Large intestine (tissue), 3 donors: ENCODE results near the gene SLC6A13. TPM values are rescaled to one million over a fixed set of nuclear protein-coding genes. Genes with fewer than 3 reads are reported as not detected.

ENCODE experiments used
- DNase-seq, 2 donors: peaks; one replicate each; pipeline versions ENCODE4 v3.0.0 to v3.0.0-alpha.2; 2013
- H3K27ac ChIP-seq: one replicate; pipeline ENCODE4 v1.5.1; 2013; ENCODE audit warnings: low read length
- H3K27me3 ChIP-seq: 2 replicates; pipeline ENCODE4 v1.6.1; 2013; ENCODE audit warnings: low read length; ENCODE audit not compliant: control insufficient read depth, insufficient read depth
- H3K36me3 ChIP-seq: 2 replicates; pipeline ENCODE4 v1.6.1; 2013; ENCODE audit warnings: low read length; ENCODE audit not compliant: control insufficient read depth, insufficient read depth
- H3K4me1 ChIP-seq: one replicate; pipeline ENCODE4 v1.6.1; 2013; ENCODE audit warnings: low read length; ENCODE audit not compliant: control insufficient read depth, insufficient read depth
- H3K4me3 ChIP-seq: one replicate; pipeline ENCODE4 v1.5.1; 2013; ENCODE audit warnings: low read length
- H3K9me3 ChIP-seq: one replicate; pipeline ENCODE4 v1.6.1; 2013; ENCODE audit warnings: mild to moderate bottlenecking, low read depth, low read length, moderate library complexity; ENCODE audit not compliant: control insufficient read depth
- WGBS: methylation state at CpG from one replicate; pipeline ENCODE4 v1.1.5; 2013; ENCODE audit warnings: low lambda C conversion rate; ENCODE audit not compliant: insufficient coverage; 5-methylcytosine and 5-hydroxymethylcytosine counted together
- polyA plus RNA-seq: library from polyadenylated mRNA; unstranded; fragments of 120-200 nt; gene quantifications from one replicate; pipeline ENCODE4 v1.2.1, GENCODE V29; 2013

The SLC6A13 gene
- polyA plus RNA-seq, 1 donor: 0.28 TPM

DNA sequence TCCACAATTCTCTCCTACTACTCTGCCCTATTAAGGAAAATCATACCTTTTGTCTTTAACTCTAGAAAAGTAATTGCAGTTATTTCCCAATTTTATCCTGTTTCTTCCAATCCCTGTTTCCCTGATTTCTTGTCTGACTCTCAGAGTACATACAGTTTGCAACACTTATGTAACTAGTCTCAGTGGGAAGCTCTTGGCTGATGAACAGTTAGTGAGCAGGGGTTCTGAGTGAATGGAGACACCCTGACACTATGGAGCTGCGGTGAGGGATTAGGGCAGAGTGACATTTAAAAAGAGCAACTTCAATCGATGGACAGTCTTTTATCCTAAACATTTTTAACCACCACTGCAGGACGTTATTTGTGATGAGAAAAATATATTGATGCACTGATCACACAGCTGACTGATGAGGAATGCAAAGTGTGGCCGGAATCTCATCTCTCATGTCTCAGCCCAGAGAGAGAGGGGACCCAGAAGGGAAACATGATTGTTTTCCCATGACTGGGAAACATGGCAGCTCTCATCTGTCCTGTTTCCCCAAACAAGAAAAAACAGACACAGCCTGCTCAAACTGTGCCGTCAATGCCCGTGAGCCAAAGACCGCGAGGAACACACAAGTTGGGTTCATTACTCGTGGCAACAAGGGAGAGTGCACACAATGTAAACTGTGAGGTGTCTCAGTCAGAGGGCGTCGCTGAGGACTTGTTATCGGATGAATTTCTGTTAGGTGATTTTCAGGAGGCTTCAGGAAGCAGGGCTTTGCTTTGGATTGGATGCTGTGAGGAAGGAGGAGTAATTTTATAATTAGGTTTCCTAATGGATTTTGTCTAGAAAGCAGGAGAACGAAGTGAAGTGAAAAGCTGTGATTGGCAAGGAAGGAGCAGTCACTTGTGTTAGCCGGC is 5.2 kb upstream of the SLC6A13 start:
- H3K27me3 ChIP-seq: peaks cover 24% of the 10 kb centered on the region

GRCh38 chr12:265096-265495 is 2.5 kb upstream of the SLC6A13 start:
- H3K27ac ChIP-seq: no peak overlapping the region
- no peaks in the 10 kb centered on the region for H3K36me3 ChIP-seq
- no peak overlapping the region for H3K4me3 ChIP-seq
- 100% methylated on average over 2 of the region's 3 CpGs for WGBS
- H3K4me1 ChIP-seq: no peaks in the 10 kb centered on the region
- peaks cover 36% of the 10 kb centered on the region for H3K27me3 ChIP-seq
- H3K9me3 ChIP-seq: no peaks in the 10 kb centered on the region
- no peak for DNase-seq

More for the DNA sequence above, 5.2 kb upstream of the SLC6A13 start:
- Histone ChIP-seq H3K27ac (no peak overlapping the region), H3K4me3 (no peak overlapping the region), H3K4me1 (no peaks in the 10 kb centered on the region), H3K36me3 (no peaks in the 10 kb centered on the region), H3K9me3 (no peaks in the 10 kb centered on the region)
- 60% methylated on average over 1 of the region's 14 CpGs for WGBS
- DNase-seq: no peak

DNA sequence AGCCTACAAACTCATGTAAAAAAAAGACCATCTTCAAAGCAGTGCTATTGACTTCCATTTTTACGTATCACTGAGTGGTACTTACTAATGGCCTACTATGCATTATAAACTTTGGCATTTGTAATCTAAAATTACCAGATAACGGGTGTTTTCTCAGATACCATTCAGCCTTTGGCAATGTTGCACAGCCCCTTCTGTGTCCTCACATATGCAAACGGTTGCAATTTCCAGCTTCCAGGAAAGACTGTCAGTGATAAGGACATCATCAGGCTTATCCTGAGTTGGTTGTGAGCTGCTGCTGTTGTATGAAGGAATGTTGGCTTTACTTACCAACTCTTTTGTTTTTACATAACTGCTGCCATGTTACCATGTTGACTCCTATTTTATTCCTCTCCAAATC is 1.6 kb upstream of the SLC6A13 start:
- Histone ChIP-seq H3K9me3 (no peaks in the 10 kb centered on the region), H3K4me3 (no peak overlapping the region), H3K27me3 (peaks cover 41% of the 10 kb centered on the region), H3K27ac (no peak overlapping the region), H3K4me1 (no peaks in the 10 kb centered on the region), H3K36me3 (no peaks in the 10 kb centered on the region)
- peak in 1 of 2 donors; percentile 26 for DNase-seq
- WGBS: no CpG with 5 or more reads among the region's 3 CpGs

DNA sequence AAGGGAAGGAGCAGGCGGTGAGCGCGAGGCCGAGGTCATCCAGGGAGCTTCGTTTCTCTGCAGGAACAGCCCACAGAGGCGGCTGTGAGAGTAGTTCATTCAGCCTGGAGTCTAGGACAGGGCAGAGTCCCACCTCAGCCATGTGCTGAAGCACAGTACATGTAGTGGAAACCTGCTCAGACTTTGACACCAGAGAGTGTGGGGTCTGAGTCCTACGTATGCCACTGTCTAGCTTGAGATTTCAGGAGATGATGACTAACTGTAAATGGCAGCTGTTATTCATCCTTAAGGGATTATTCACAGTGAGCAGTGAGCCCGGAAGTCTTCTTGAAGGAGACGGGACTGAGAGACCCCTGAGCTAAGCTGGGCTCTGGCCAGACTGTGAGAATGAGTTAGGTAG is 938 bp upstream of the SLC6A13 start:
- Histone ChIP-seq H3K27ac (no peak overlapping the region), H3K4me1 (no peaks in the 10 kb centered on the region), H3K9me3 (no peaks in the 10 kb centered on the region), H3K27me3 (peaks cover 41% of the 10 kb centered on the region), H3K4me3 (no peak overlapping the region), H3K36me3 (no peaks in the 10 kb centered on the region)
- no CpG with 5 or more reads among the region's 9 CpGs for WGBS
- DNase-seq: peak in 1 of 2 donors; percentile 10

DNA sequence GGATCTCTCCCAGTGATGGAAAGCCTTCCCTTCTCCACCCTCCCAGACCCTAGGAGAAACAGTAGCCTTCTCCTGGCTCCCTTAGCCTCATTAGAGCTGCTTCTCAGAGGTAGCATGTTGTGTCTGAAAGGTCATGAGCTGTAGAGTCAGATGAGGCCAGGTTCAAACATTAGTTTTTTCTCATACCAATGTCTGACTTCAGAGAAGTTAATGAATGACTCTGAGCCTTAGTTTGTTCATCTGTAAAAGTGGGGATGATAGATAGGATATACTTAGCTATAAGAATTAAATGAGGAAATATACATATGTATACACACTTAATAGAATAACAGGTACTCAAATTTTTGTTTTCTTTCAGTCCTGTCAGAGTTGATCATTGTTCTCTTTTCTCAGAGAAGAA is 523 bp downstream of the SLC6A13 start:
- Histone ChIP-seq H3K27ac (no peak overlapping the region), H3K9me3 (no peaks in the 10 kb centered on the region), H3K4me3 (no peak overlapping the region), H3K27me3 (peaks cover 33% of the 10 kb centered on the region), H3K4me1 (no peaks in the 10 kb centered on the region), H3K36me3 (no peaks in the 10 kb centered on the region)
- no peak for DNase-seq

GRCh38 chr12:257521-258321 is 4.9 kb downstream of the SLC6A13 start:
- Histone ChIP-seq H3K4me3 (no peak overlapping the region), H3K27me3 (peaks cover 21% of the 10 kb centered on the region), H3K36me3 (no peaks in the 10 kb centered on the region), H3K27ac (no peak overlapping the region), H3K9me3 (no peaks in the 10 kb centered on the region), H3K4me1 (peaks cover 2% of the 10 kb centered on the region)
- DNase-seq: no peak
- WGBS: no CpG with 5 or more reads among the region's 14 CpGs

- peaks cover 5% of the 10 kb centered on the region for H3K4me1 ChIP-seq
- no peak for DNase-seq
- no peaks in the 10 kb centered on the region for H3K36me3 ChIP-seq
- H3K27me3 ChIP-seq: peaks cover 15% of the 10 kb centered on the region
- H3K4me3 ChIP-seq: no peak overlapping the region
- no peak overlapping the region for H3K27ac ChIP-seq
- H3K9me3 ChIP-seq: no peaks in the 10 kb centered on the region
- no CpG with 5 or more reads among the region's 3 CpGs for WGBS
These were observed 5.7 kb downstream of the SLC6A13 start for GRCh38 chr12:256958-257357.

DNA sequence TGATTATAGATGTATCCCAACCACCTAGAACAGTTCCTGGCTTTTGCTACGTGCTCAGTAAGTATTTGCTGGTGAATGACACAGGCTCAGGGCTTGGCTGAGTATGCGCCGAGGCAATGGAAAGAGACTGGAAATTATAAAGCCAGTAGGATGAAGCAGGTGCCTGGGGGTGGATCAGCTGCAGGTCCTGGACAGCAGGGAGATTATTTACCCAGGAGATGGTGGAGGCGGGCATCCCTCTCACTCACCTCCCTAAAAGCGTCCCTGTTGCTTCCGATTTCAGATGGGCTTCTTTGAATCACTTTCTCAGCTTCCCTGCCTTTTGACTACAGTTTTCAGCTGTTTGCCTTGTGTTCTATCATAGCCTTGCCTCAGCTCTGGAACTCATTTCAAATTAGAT is 6.4 kb downstream of the SLC6A13 start:
- Histone ChIP-seq H3K27me3 (peaks cover 10% of the 10 kb centered on the region), H3K27ac (no peak overlapping the region), H3K4me1 (peaks cover 5% of the 10 kb centered on the region), H3K9me3 (no peaks in the 10 kb centered on the region), H3K36me3 (no peaks in the 10 kb centered on the region), H3K4me3 (no peak overlapping the region)
- DNase-seq: no peak
- WGBS: 91% methylated on average over 6 of the region's 6 CpGs

GRCh38 chr12:254912-255311 is 7.7 kb downstream of the SLC6A13 start:
- Histone ChIP-seq H3K4me3 (no peak overlapping the region), H3K27ac (no peak overlapping the region), H3K27me3 (peaks cover 8% of the 10 kb centered on the region), H3K9me3 (no peaks in the 10 kb centered on the region), H3K36me3 (no peaks in the 10 kb centered on the region), H3K4me1 (peaks cover 5% of the 10 kb centered on the region)
- DNase-seq: no peak
- no CpG with 5 or more reads among the region's 9 CpGs for WGBS

GRCh38 chr12:254039-254438 is 8.6 kb downstream of the SLC6A13 start:
- no peaks in the 10 kb centered on the region for H3K36me3 ChIP-seq
- H3K9me3 ChIP-seq: no peaks in the 10 kb centered on the region
- DNase-seq: no peak
- H3K4me1 ChIP-seq: peaks cover 5% of the 10 kb centered on the region
- peaks cover 4% of the 10 kb centered on the region for H3K27me3 ChIP-seq
- H3K4me3 ChIP-seq: no peak overlapping the region
- no peak overlapping the region for H3K27ac ChIP-seq
- WGBS: 100% methylated on average over 2 of the region's 10 CpGs
